LNCAP (cell line): ENCODE data around the gene LIN37.

ENCODE experiments used
- CTCF ChIP-seq: fragments of 450-650 bp; IDR thresholded peaks from 2 replicates; pipeline ENCODE4 v1.5.1; 2017; ENCODE audit warnings: mild to moderate bottlenecking

The LIN37 gene

GRCh38 chr19:35722461-35722860 is 25.9 kb upstream of the LIN37 start:
- TF ChIP-seq CTCF, result no peak

GRCh38 chr19:35722897-35723296 is 25.5 kb upstream of the LIN37 start:
- no peak for TF ChIP-seq CTCF

- no peak for TF ChIP-seq CTCF
Observed at GRCh38 chr19:35723671-35724070, 24.7 kb upstream of the LIN37 start.

- no peak for TF ChIP-seq CTCF
Observed at GRCh38 chr19:35724560-35724959, 23.8 kb upstream of the LIN37 start.

- no peak for TF ChIP-seq CTCF
Observed at GRCh38 chr19:35725216-35725861, 23.0 kb upstream of the LIN37 start.

- TF ChIP-seq CTCF, result no peak
Observed at GRCh38 chr19:35727053-35727955, 21.1 kb upstream of the LIN37 start.

- TF ChIP-seq CTCF, result no peak
Observed at GRCh38 chr19:35727956-35728706, 20.2 kb upstream of the LIN37 start.
